NCI-H128 (cell line): ENCODE results near the gene DMAP1.
"Not testable (repeated sequence)": the region's sequence is repeated elsewhere in the genome, so short reads cannot be mapped to it uniquely, and the experiment has no call there.

Source experiments
- DNase-seq: peaks from one replicate; lab custom pipeline; 2025; ENCODE audit not compliant: unreplicated experiment; lab: John Stamatoyannopoulos, UW

Gene DMAP1

GRCh38 chr1:44213222-44214112 lies at the start of gene DMAP1:
DMAP1 (plus strand) TSS chr1:44213471; CDS start chr1:44213754, 283 bp downstream.
- peak; percentile 91 for DNase-seq

GRCh38 chr1:44168520-44169098 lies 44.7 kb upstream of the DMAP1 start:
- no peak for DNase-seq

- DNase-seq, result no peak
These were observed 42.9 kb upstream of the DMAP1 start for GRCh38 chr1:44170281-44170823.

DNA sequence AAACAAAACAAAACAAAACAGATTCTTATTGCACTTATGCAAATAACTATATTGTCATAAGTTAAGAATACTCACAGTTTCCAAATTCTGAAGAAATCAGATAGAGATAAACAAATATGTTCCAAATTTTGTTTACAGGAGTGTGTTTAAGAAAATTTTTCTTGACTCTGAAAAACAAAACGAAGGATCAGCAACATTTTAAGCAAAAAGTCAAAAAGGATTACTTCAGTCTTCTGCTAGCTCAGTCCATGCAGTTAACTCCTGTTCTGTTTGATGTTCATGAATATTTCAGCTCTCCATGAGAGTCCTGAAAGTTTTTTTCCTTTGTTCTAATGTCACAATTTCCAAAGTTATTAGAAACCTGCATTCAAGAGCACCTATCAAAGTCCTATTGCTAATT lies 38.6 kb upstream of the DMAP1 start:
- no peak for DNase-seq

- no peak for DNase-seq
These were observed 12.9 kb upstream of the DMAP1 start for GRCh38 chr1:44200336-44200735.

GRCh38 chr1:44206545-44206944 lies 6.7 kb upstream of the DMAP1 start:
- not testable (repeated sequence) for DNase-seq

DNA sequence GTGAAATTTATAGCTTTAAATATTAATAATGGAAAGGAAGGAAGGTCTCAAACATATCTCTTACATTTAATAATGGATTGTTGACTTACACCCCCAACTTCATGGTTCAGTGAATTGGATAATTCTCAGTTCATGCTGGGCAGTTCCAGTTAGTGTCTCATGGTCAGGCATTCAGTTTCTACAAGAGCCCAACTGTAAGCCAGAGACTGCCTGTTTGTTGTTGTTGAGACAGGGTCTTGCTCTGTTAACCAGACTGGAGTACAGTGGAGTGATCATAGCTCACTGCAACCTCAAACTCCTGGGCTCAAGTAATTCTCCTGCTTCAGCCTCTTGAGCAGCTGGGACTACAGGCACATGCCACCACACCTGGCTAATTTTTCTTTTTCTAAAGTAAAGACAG lies 5.0 kb upstream of the DMAP1 start:
- DNase-seq, result no peak

DNA sequence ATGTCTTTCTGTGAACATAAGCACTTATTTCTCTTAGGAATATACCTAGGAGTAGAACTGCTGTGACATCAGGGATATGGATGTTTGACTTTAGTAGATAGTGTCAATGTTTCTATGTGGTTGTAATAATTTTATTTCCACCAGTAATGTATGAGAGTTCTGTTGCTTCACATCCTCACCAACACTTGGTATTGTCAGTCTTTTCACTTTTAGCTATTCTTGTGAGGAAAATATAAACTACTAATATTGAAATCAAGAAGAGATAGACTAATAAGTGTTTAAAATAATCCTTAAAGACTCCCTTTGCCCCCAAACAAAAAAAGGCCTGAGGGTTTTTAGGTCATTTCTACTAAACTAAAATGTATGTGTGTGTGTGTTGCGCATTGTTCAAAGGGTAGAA lies 2.7 kb upstream of the DMAP1 start:
- no peak for DNase-seq

GRCh38 chr1:44212355-44213221 lies 683 bp upstream of the DMAP1 start:
- no peak for DNase-seq

- peak; percentile 69 for DNase-seq
These were observed 4.6 kb downstream of the DMAP1 start for GRCh38 chr1:44217809-44218410.

GRCh38 chr1:44218503-44219300 lies 5.4 kb downstream of the DMAP1 start:
- no peak for DNase-seq

DNA sequence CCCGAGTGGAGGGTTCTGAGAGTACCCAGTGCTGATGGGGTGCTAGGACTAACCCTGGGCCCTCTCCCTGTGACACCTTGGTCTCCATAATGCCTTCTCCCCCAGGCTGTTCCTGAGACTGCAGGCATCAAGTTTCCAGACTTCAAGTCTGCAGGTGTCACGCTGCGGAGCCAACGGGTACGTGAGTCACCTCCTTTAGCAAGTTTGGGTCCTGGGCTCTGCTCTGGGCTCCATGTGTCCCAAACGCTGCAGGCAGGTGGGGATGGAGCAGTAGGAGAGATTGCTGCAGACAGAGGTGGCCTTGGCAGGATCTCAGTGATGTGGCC lies 6.0 kb downstream of the DMAP1 start:
- no peak for DNase-seq

DNA sequence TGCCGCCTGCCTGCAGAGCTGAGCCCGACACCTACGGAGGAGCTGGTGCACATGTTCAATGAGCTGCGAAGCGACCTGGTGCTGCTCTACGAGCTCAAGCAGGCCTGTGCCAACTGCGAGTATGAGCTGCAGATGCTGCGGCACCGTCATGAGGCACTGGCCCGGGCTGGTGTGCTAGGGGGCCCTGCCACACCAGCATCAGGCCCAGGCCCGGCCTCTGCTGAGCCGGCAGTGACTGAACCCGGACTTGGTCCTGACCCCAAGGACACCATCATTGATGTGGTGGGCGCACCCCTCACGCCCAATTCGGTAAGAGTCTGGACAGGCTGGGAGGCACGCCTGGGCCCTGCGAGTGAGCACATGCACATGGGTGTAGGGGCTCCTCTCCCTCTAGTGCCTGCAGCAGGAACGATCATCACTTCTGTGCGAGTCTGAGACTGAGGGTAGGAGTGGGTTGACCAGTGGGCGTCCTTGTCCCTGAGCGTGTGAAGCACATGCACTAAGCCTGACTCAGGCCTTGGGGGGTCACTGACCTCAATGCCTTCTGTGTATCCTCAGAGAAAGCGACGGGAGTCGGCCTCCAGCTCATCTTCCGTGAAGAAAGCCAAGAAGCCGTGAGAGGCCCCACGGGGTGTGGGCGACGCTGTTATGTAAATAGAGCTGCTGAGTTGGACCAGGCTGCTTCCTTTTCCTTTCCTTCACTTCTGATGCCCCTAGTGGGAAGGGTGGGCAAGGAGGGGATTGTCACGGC lies 6.9 kb downstream of the DMAP1 start:
- no peak for DNase-seq

GRCh38 chr1:44220755-44221154 lies 7.5 kb downstream of the DMAP1 start:
- no peak for DNase-seq

GRCh38 chr1:44221769-44222168 lies 8.5 kb downstream of the DMAP1 start:
- no peak for DNase-seq

- DNase-seq, result no peak
These were observed 9.3 kb downstream of the DMAP1 start for GRCh38 chr1:44222397-44223186.

GRCh38 chr1:44223187-44223610 lies 9.9 kb downstream of the DMAP1 start:
- DNase-seq, result no peak

- DNase-seq, result no peak
These were observed 12.5 kb downstream of the DMAP1 start for GRCh38 chr1:44225761-44226160.

DNA sequence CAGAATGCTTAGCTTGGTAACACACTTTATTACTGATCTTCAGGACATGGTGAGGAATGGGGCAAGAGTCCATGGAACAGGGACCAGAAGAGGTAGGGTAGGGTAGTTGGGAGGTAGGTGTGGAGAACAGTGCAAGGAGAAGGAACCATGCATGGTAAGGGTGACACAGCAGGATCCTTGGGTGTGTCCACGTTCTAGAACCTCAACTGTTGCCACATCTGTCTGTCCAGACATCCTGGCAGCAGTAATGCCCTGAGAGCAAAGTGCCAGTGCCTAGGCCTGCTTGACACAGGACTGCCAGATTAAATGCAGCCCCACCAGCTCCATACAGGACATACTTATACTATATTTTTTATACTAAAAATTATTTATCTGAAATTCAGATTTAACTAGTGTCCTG lies 13.9 kb downstream of the DMAP1 start:
- no peak for DNase-seq
